Spleen (tissue), 7 donors: ENCODE data around the gene DGKE.
A peak's percentile ranks its signal among the peaks of the same experiment; 100 is the strongest.

ENCODE experiments used
- CTCF ChIP-seq, 11 experiments: fragments of 200-600 bp in 7 of 11; fragments of 450-650 bp in 4 of 11; sonication (generic) in 4 of 11; IDR thresholded peaks in 8 of 11; conservative IDR thresholded peaks in 3 of 11; 1 replicate in 7 of 11; 2 replicates in 4 of 11; pipeline versions ENCODE4 v1.4.0 to v1.8.0; 2016 to 2021; ENCODE audit warnings: antibody characterized with exemption in 11 of 11, inconsistent platforms in 4 of 11, mild to moderate bottlenecking in 1 of 11
- POLR2AphosphoS5 ChIP-seq, 3 donors: sonication (generic); formaldehyde crosslinking; IDR thresholded peaks; one replicate each; pipeline ENCODE4 v1.5.1; 2017; ENCODE audit warnings: antibody characterized with exemption in 3 of 3
- donor health status: DM: no; HTN: no; CAD: no; lungs with moderate emphysema.
- donor health status: DM: no; HTN: no; CAD: no.
- donor health status: DM: no; HTN: no; CAD: no.

GRCh38 chr17:56886288-56886731 is 52.4 kb downstream of the DGKE start:
- TF ChIP-seq POLR2AphosphoS5 (IDR thresholded peaks at IDR 0.05) (peak in 2 of 3 donors; percentile 23 to 40), CTCF (IDR thresholded peaks at IDR 0.05 in 8 of 11, conservative IDR thresholded peaks at IDR 0.05 in 3 of 11) (no peak)
